Transverse colon (tissue), 3 donors: Measurements from ENCODE around the gene PDXK.

Experiments
- EP300 ChIP-seq: sonication (generic); formaldehyde crosslinking; IDR thresholded peaks from one replicate; pipeline ENCODE4 v1.6.1; 2017; ENCODE audit warnings: antibody characterized with exemption, low read depth
- POLR2A ChIP-seq: fragments of 450-650 bp; IDR thresholded peaks from one replicate; pipeline ENCODE4 v1.6.1; 2016; ENCODE audit warnings: antibody characterized with exemption, mild to moderate bottlenecking, moderate library complexity
- TF ChIP-seq, protein P1 (sequence below), 5 experiments: fragments of 200-600 bp in 3 of 5; fragments of 450-650 bp in 2 of 5; sonication (generic) in 3 of 5; IDR thresholded peaks; 1 replicate in 2 of 5; 2 replicates in 3 of 5; pipeline ENCODE4 v1.5.1; 2016 to 2017; ENCODE audit warnings: antibody characterized with exemption in 5 of 5, inconsistent platforms in 3 of 5, mild to moderate bottlenecking in 2 of 5, moderate library complexity in 1 of 5

DNA sequence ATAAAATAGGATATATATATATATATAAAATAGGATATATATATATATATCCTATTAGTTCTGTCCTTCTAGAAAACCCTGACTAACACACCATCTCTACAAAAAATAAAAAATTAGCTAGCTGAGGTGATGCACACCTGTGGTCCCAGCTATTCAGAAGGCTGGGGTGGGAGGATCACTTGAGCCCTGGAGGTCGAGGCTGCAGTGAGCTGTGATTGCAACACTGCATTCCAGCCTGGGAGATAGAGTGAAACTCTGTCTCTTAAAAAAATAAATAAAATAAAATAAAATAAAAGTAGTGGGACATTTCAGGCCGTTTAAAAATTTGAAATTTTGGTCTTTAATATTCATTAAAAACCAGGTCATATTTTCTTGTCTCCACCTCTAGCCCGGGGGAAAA, 66.2 kb downstream of the PDXK start:
- TF ChIP-seq, protein P1, sequence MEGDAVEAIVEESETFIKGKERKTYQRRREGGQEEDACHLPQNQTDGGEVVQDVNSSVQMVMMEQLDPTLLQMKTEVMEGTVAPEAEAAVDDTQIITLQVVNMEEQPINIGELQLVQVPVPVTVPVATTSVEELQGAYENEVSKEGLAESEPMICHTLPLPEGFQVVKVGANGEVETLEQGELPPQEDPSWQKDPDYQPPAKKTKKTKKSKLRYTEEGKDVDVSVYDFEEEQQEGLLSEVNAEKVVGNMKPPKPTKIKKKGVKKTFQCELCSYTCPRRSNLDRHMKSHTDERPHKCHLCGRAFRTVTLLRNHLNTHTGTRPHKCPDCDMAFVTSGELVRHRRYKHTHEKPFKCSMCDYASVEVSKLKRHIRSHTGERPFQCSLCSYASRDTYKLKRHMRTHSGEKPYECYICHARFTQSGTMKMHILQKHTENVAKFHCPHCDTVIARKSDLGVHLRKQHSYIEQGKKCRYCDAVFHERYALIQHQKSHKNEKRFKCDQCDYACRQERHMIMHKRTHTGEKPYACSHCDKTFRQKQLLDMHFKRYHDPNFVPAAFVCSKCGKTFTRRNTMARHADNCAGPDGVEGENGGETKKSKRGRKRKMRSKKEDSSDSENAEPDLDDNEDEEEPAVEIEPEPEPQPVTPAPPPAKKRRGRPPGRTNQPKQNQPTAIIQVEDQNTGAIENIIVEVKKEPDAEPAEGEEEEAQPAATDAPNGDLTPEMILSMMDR (IDR thresholded peaks at IDR 0.05), result no peak
- TF ChIP-seq EP300 (no peak), POLR2A (no peak)
